ENCODE results near the gene MYBL2.

The MYBL2 gene

GRCh38 chr20:43686820-43687219 lies 19.9 kb downstream of the MYBL2 start:
- DNase-seq: no peak

- DNase-seq: no peak
Observed at GRCh38 chr20:43689165-43689564, 22.3 kb downstream of the MYBL2 start.

GRCh38 chr20:43690943-43691598 lies 24.2 kb downstream of the MYBL2 start:
- DNase-seq: no peak

DNA sequence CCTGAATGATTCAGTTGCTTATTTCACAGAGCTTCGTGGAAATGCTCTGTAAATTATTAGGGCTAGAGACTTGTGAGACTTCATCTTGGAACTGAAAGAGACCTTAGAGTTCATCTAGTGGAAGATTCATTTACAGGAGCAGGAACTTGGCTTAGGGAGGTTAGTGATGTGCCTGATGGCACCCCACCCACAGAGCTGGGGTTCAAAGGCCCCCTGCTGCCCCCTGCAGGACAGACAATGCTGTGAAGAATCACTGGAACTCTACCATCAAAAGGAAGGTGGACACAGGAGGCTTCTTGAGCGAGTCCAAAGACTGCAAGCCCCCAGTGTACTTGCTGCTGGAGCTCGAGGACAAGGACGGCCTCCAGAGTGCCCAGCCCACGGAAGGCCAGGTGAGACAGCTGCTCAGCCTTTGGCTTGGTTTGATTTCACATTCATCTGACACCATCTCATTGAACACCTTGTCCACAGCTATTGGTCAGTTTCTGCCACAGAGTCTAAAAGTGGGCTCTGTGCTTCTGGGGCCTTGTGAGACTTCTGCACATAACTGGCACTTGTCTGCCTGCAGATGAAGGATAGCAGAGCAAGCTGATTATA lies 25.1 kb downstream of the MYBL2 start:
- DNase-seq: peak; percentile 70

DNA sequence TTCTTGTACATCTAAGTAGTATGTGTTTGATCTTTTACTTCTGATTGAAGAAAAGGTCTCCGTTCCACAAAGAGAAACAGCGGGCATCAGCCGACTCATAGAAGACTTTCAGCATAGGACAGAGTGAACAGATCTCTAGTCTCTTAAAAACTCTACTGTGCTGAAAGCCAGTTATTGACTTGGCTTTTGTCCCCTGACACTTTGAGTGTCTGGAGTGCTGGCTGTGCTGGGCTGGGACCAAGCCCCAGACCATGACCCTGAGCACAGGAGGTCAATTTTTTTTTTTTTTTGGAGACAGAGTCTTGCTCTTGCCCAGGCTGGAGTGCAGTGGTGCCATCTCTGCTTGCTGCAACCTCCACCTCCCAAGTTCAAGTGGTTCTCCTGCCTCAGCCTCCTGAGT lies 27.8 kb downstream of the MYBL2 start:
- no peak for DNase-seq

GRCh38 chr20:43695571-43695970 lies 28.7 kb downstream of the MYBL2 start:
- DNase-seq: no peak

DNA sequence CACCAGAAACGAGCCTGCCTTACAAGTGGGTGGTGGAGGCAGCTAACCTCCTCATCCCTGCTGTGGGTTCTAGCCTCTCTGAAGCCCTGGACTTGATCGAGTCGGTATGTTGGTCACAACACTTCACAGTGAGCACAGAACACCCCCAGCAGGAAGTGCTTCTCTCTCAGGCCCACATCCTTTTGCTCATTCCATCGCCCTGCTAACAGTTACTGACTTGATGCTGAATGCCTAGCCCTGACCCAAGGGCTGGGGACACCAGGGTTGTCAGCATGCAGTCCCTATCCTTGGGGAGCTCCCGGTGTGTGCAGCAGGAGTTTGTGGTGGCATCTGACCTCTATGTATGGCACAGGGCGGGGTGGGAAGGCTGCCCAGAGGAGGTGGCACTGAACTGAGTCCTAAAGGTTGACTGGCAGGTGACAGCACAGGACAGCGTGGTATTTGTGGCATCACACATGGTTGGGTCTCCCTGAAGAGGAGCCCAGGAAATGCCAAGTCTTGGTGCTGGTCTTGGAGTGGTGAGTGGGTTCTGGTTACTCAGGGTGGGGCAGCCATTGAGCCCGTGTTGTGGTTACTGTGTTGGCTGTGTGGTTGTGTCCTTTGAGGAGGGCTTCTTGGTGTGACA lies 33.1 kb downstream of the MYBL2 start:
- no peak for DNase-seq

GRCh38 chr20:43700627-43701026 lies 33.7 kb downstream of the MYBL2 start:
- no peak for DNase-seq

GRCh38 chr20:43702502-43702901 lies 35.6 kb downstream of the MYBL2 start:
- no peak for DNase-seq

DNA sequence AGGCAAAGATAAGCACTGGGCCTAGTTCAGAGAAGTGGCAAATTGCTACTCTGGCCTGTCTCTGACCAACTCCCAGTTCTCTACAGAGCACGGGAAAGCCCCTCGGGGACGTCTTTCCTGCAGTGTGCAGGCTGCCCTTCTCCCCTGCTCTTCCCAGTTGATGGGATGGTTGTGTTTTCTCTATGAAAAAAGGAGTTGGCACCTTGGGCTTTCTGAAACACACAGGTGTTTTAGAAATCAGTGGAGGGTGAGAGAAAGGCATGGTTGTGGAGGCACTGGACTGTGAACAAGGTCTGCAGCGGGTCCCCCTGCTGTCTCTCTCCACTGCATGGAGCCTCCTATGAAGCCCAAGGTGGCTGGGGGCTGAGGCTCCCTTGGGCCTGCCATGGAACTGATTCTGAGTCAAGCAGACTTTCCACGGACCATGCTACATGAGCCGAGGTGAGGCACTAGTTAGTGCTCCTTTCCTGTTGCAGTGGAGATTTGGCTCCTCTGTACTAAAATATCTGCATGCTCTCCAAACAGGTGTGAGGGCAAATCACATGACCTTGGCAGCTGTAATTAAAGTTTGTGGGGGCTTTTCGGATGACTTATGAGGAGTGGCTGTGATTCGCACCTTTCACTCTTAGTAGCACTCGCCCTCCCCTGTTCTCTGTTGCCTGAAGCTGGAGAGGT lies 43.6 kb downstream of the MYBL2 start:
- no peak for DNase-seq

DNA sequence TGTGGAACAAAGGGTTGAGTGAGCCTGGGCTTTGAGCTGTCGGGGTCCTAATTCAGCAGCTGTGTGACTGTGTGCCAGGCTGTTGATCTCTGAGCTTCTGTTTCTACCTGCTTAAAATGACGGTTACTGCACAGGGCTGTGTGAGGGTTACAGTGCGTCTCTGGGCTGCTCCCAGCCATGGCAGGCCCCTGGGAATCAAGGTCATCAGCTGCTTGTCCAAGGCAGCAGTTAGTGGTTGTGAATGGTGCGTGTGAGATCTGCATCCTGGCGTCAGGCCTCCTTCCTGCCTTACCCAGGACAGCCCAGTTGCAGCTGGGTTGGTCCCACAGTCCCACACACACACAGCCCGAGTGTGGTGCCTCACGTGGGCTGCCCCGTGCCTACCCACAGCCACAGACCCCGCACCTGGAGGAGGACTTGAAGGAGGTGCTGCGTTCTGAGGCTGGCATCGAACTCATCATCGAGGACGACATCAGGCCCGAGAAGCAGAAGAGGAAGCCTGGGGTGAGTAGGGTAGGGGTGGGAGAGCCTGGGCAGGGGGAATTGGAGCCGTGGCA lies 44.3 kb downstream of the MYBL2 start:
- DNase-seq: no peak

GRCh38 chr20:43715044-43715443 lies 48.1 kb downstream of the MYBL2 start:
- no peak for DNase-seq

DNA sequence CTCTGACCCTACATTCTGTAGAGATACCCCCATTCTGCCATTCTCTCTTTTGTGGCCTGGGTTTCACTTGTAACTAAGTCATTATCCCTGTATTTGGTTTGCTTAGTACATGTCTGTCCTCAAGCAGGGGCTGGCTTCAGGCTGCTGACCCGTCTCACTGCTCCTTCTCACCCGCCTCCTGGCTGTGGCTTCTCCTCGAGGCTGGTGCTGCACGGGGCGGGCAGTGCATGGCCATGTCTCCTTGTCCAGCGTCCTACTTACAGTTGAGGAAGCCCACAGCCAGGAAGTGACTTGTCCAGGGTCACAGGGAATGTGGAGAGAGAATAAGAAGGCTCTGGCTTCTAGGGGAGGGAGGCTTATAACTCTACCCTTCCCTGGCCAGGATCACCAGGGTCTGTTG lies 48.6 kb downstream of the MYBL2 start:
- no peak for DNase-seq

DNA sequence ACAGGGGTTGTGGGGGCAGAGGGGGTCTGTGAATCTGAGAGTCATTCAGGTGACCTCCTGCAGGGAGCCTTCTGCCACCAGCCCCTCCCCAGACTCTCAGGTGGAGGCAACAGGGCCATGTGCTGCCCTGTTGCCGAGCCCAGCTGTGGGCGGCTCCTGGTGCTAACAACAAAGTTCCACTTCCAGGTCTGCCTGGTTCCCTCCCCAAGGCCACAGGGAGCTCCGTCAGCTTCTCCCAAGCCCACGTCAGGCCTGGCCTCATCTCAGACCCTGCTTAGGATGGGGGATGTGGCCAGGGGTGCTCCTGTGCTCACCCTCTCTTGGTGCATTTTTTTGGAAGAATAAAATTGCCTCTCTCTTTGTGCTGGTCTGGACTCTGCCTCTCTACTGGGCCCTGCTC lies 49.2 kb downstream of the MYBL2 start:
- no peak for DNase-seq

GRCh38 chr20:43716757-43717615 lies 50.1 kb downstream of the MYBL2 start:
- DNase-seq: no peak

DNA sequence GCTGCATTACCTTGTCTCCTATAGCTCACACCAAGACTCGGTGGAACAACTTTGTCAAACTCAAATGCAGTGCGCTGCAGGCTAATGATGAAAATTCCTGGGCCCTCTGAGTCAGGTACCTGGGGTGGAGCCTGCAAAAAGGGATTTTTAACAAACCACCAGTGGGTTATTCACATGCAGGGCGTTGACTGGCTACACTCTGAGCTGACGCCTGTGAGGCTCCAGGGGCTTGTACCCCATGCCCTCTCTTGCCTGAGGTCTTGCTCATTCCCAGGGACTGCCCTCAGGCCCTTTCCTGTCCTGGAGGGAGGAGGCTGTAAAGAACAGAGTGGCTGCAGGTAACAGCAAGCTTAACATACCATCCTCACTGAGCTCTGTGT lies 50.7 kb downstream of the MYBL2 start:
- no peak for DNase-seq

DNA sequence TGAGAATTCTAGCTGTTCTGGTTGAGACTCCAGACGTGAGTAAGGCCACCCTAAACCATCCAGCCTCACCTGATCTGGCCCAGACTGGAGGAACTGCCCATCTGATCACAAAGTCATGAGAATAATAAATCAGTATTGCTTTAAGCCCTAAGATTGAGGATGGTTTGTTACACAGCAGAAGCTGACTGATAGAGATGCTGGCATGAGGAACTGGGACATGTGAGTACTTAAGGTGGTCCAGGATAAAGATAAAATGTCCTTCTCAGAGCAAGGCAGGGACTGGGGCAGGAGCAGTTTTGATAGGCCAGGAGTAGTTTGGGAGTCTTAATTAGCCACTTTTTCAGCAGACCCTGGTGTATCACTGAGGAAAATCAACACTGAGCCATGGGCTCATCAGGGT lies 53.1 kb downstream of the MYBL2 start:
- DNase-seq: no peak

DNA sequence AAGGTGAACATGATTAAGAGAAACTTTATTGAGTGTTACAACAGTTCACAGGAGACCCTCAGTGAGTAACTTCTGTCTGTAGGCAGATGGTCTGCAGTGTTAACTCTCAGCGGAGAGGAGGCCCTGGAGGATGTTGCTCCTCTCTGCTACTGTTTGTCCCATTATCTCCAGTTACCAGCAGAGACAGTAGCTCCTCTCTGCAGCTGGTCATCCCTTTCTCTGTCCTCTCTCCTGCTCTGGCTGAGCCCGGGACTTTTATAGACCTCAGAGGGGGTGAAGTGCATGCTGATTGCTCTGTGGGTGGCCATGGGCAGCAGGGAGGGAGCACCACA lies 54.1 kb downstream of the MYBL2 start:
- peak; percentile 40 for DNase-seq

DNA sequence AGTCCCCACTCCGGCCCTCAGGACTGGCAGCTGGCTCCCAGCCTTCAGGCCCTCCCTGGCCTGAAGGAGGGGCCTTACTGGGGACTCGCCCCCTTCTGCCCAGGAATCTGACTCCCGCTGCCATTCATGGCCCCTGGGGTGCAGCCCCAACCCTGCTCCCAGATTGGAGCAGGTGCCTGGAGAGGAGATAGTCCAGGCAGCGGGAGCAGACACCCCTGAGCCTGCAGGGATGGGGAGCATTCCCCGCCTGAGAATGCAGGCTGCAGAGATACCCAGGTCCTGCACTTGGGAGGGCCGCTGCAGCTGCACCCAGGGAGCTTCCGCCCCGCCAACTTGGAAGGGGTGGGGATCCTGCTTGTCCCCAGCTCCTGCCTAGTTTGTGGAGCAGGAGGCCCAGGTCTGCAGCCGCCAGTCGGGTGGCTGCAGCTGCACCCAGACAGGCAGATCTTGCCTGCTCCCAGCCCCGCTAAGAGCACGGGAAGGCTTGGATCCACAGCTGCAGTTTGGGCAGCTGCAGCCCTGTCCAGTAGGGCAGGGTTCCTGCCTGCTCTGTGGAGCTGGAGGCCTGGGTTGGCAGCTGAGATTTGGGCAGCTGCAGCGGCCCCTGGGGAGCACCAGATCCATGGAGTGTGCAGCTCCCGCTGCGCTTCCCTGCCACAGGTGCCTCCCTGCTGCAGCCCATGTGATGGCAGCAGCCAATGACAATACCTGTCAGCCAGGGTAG lies 54.7 kb downstream of the MYBL2 start:
- DNase-seq: peak; percentile 76

GRCh38 chr20:43722153-43722505 lies 55.2 kb downstream of the MYBL2 start:
- DNase-seq: no peak

- DNase-seq: no peak
Observed at GRCh38 chr20:43723186-43723585, 56.3 kb downstream of the MYBL2 start.

DNA sequence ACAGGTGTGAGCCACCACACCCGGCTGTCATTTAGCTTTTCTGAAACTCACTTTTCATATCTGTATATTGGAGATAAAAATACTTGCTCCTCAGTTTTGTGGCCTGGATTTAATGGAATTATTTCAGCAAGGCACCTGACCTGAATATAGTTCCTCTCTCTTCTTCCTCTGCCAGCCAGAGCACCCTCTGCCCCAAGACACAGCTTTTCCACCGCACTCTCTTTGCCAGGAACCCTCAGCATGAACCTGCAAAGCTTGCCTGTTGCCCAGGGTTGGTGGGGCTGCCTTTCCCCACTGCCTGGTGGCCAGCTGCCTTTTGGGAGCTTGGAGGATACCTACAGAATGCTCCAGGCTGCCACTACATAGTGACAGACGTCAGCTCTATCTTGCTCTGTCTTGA lies 56.8 kb downstream of the MYBL2 start:
- DNase-seq: no peak

Measured in DMS53 (cell line).